Glomerular endothelial cell (primary cell): ENCODE results near the gene ENTPD1. TPM values are rescaled to one million over a fixed set of nuclear protein-coding genes. Genes with fewer than 3 reads are reported as not detected.
"Not testable (repeated sequence)": the region's sequence is repeated elsewhere in the genome, so short reads cannot be mapped to it uniquely, and the experiment has no call there.

Experiments used
- DNase-seq: peaks from one replicate; pipeline ENCODE4 v3.0.0-alpha.2; 2011; ENCODE audit warnings: low read depth, low spot score; ENCODE audit errors: extremely low read depth
- total RNA-seq: library from RNA; depleted of rRNA; stranded (reverse); fragments of >200 nt; gene quantifications from 2 replicates; pipeline ENCODE4 v1.2.3, GENCODE V29; 2015

The ENTPD1 gene
- 12.4 and 30.3 TPM in 2 replicates for total RNA-seq

- no peak for DNase-seq
Observed at GRCh38 chr10:95756041-95756761, at the start of gene ENTPD1. TSS of gene ENTPD1 (plus strand) at chr10:95756163. CDS start at chr10:95756240, 77 bp downstream.

- DNase-seq: no peak
Observed at GRCh38 chr10:95706573-95706972, 49.4 kb upstream of the ENTPD1 start.

GRCh38 chr10:95706990-95707389, 49.0 kb upstream of the ENTPD1 start:
- no peak for DNase-seq

GRCh38 chr10:95711492-95711891, 44.5 kb upstream of the ENTPD1 start:
- DNase-seq: no peak

GRCh38 chr10:95716466-95716865, 39.5 kb upstream of the ENTPD1 start:
- DNase-seq: no peak

- no peak for DNase-seq
Observed at GRCh38 chr10:95716866-95717265, 39.1 kb upstream of the ENTPD1 start.

- DNase-seq: not testable (repeated sequence)
Observed at GRCh38 chr10:95720745-95721144, 35.2 kb upstream of the ENTPD1 start.

- not testable (repeated sequence) for DNase-seq
Observed at GRCh38 chr10:95722496-95722895, 33.5 kb upstream of the ENTPD1 start.

- DNase-seq: no peak
Observed at GRCh38 chr10:95728526-95728925, 27.4 kb upstream of the ENTPD1 start.

GRCh38 chr10:95729323-95730055, 26.5 kb upstream of the ENTPD1 start:
- DNase-seq: no peak

- DNase-seq: no peak
Observed at GRCh38 chr10:95730233-95730632, 25.7 kb upstream of the ENTPD1 start.

GRCh38 chr10:95732907-95733306, 23.1 kb upstream of the ENTPD1 start:
- DNase-seq: not testable (repeated sequence)

- no peak for DNase-seq
Observed at GRCh38 chr10:95739056-95739455, 16.9 kb upstream of the ENTPD1 start.

GRCh38 chr10:95741807-95742467, 14.0 kb upstream of the ENTPD1 start:
- DNase-seq: peak; percentile 91

GRCh38 chr10:95742485-95742884, 13.5 kb upstream of the ENTPD1 start:
- no peak for DNase-seq

- no peak for DNase-seq
Observed at GRCh38 chr10:95742962-95743535, 12.9 kb upstream of the ENTPD1 start.

GRCh38 chr10:95745501-95745900, 10.5 kb upstream of the ENTPD1 start:
- DNase-seq: no peak

GRCh38 chr10:95748349-95748748, 7.6 kb upstream of the ENTPD1 start:
- DNase-seq: no peak

- no peak for DNase-seq
Observed at GRCh38 chr10:95755511-95756004, 405 bp upstream of the ENTPD1 start.

- no peak for DNase-seq
Observed at GRCh38 chr10:95756809-95757684, 1.1 kb downstream of the ENTPD1 start.
